ENCODE data around the gene SOX5.

- no peak for TF ChIP-seq CTCF (conservative IDR thresholded peaks at IDR 0.05; ENCODE audit: low read length)
- TF ChIP-seq EZH2phosphoT487 (IDR thresholded peaks at IDR 0.05; ENCODE audit: borderline replicate concordance): no peak
Measured at GRCh38 chr12:23704992-23705943, 244.2 kb downstream of the SOX5 start.
